K562 (cell line): ENCODE data around the gene SPEF1. TPM values are rescaled to one million over a fixed set of nuclear protein-coding genes. Genes with fewer than 3 reads are reported as not detected.

Source experiments
- CREM ChIP-seq: IDR thresholded peaks from 2 replicates; pipeline ENCODE4 v1.6.1; 2014; ENCODE audit warnings: antibody characterized with exemption, low read depth
- MXI1 ChIP-seq: IDR thresholded peaks from 2 replicates; pipeline ENCODE4 v1.6.1; 2011; ENCODE audit warnings: low read depth, mild to moderate bottlenecking, improper control_type of control experiment, low read length
- POLR2G ChIP-seq: fragments of 200-400 bp; formaldehyde crosslinking; IDR thresholded peaks from 2 replicates; pipeline ENCODE4 v1.6.1; 2017; ENCODE audit warnings: low read depth, mild to moderate bottlenecking, antibody characterized with exemption, low read length, moderate library complexity
- RB1 ChIP-seq: fragments of 450-650 bp; IDR thresholded peaks from 2 replicates; pipeline ENCODE4 v1.6.1; 2017; ENCODE audit warnings: low read depth, mild to moderate bottlenecking
- polyA plus RNA-seq, 8 experiments: library from polyadenylated mRNA; depleted of rRNA in 4 of 8; stranded (reverse) in 5 of 8; unstranded in 3 of 8; fragments of >200 nt; fragmentation: Nextera tagmentation in 2 of 8; fragmentation: Illumina TruSeq in 1 of 8; extraction: Ambion mirVana in 2 of 8; extraction: Trizol in 1 of 8; gene quantifications; 2 replicates each; pipeline versions ENCODE4 v1.2.1 to v1.2.3, GENCODE V29; 2011 to 2014; ENCODE audit warnings: inconsistent platforms in 1 of 8, missing spikeins in 1 of 8
- total RNA-seq, 7 experiments: library from RNA; depleted of rRNA in 6 of 7; stranded (reverse); fragments of >200 nt in 6 of 7; fragmentation: Illumina TruSeq in 2 of 7; extraction: Trizol in 2 of 7; gene quantifications; 2 replicates each; pipeline versions ENCODE4 v1.2.1 to v1.2.3, GENCODE V29; 2011 to 2021; ENCODE audit warnings: low replicate concordance in 1 of 7
- TF ChIP-seq, protein P1 (sequence below): fragments of 450-650 bp; IDR thresholded peaks from 2 replicates; pipeline ENCODE4 v1.6.1; 2017; ENCODE audit warnings: antibody characterized with exemption, mild to moderate bottlenecking
- TF ChIP-seq, protein P2 (sequence below): fragments of 200-600 bp; sonication (generic); IDR thresholded peaks from one replicate; pipeline ENCODE4 v1.6.1; 2012; ENCODE audit warnings: mild to moderate bottlenecking, low read depth, low read length, inconsistent platforms
- TF ChIP-seq, protein P3 (sequence below): fragments of 450-650 bp; IDR thresholded peaks from 2 replicates; pipeline ENCODE4 v1.6.1; 2017; ENCODE audit warnings: antibody characterized with exemption

Gene SPEF1
- total and polyA plus RNA-seq, 9 of the 15 experiments (the other 6 are each of a cell fraction or from before 2014, with no cell fraction given), result not detected

DNA sequence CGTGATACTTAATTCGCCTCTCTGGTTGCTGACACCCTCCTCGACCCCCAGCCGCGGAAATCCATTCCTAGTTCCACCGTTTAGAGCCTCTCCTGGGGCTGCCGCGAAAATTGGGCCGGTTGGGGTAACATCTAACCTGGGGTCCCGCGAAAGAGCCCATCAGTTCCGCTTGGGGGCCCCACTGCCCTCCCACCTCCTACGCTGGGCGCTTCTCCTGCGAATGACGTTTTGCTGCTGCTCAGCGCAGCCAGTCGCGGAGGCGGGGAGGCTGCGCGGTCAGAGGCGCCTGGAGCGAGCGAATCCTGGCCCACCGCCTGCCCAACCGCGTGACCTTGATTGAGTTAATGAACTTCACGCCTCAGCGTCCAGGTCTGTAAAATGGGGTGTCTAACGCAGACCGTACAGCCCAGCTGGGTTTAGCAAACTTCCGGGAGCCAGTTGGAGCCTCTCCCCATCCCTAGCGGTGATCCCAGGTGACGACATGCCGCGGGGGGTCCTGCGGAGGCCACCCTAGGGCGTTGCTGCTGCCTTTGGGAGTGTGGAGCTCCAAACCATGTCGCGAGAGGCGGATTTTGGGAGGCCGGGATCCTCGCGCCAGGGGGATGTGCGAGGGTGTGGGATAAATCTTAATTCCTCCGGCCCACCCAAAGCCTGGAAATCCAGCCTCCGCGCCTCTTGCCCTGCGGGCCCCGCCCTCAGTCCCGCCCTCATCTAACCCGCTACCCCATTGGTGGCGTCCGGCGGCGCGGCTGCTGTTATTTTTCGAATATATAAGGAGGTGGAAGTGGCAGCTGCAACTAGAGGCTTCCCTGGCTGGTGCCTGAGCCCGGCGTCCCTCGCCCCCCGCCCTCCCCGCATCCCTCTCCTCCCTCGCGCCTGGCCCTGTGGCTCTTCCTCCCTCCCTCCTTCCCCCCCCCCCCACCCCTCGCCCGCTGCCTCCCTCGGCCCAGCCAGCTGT lies 14.5 kb upstream of the SPEF1 start, which contains the start of gene CDC25B (continued):
- TF ChIP-seq, protein P1, sequence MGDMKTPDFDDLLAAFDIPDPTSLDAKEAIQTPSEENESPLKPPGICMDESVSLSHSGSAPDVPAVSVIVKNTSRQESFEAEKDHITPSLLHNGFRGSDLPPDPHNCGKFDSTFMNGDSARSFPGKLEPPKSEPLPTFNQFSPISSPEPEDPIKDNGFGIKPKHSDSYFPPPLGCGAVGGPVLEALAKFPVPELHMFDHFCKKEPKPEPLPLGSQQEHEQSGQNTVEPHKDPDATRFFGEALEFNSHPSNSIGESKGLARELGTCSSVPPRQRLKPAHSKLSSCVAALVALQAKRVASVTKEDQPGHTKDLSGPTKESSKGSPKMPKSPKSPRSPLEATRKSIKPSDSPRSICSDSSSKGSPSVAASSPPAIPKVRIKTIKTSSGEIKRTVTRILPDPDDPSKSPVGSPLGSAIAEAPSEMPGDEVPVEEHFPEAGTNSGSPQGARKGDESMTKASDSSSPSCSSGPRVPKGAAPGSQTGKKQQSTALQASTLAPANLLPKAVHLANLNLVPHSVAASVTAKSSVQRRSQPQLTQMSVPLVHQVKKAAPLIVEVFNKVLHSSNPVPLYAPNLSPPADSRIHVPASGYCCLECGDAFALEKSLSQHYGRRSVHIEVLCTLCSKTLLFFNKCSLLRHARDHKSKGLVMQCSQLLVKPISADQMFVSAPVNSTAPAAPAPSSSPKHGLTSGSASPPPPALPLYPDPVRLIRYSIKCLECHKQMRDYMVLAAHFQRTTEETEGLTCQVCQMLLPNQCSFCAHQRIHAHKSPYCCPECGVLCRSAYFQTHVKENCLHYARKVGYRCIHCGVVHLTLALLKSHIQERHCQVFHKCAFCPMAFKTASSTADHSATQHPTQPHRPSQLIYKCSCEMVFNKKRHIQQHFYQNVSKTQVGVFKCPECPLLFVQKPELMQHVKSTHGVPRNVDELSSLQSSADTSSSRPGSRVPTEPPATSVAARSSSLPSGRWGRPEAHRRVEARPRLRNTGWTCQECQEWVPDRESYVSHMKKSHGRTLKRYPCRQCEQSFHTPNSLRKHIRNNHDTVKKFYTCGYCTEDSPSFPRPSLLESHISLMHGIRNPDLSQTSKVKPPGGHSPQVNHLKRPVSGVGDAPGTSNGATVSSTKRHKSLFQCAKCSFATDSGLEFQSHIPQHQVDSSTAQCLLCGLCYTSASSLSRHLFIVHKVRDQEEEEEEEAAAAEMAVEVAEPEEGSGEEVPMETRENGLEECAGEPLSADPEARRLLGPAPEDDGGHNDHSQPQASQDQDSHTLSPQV, result peak; percentile 51; the same call in 1 of the 2 replicates
- peak; percentile 67; the same call in 1 of the 2 replicates for TF ChIP-seq RB1
- TF ChIP-seq POLR2G, result peak; percentile 76
- TF ChIP-seq, protein P2, sequence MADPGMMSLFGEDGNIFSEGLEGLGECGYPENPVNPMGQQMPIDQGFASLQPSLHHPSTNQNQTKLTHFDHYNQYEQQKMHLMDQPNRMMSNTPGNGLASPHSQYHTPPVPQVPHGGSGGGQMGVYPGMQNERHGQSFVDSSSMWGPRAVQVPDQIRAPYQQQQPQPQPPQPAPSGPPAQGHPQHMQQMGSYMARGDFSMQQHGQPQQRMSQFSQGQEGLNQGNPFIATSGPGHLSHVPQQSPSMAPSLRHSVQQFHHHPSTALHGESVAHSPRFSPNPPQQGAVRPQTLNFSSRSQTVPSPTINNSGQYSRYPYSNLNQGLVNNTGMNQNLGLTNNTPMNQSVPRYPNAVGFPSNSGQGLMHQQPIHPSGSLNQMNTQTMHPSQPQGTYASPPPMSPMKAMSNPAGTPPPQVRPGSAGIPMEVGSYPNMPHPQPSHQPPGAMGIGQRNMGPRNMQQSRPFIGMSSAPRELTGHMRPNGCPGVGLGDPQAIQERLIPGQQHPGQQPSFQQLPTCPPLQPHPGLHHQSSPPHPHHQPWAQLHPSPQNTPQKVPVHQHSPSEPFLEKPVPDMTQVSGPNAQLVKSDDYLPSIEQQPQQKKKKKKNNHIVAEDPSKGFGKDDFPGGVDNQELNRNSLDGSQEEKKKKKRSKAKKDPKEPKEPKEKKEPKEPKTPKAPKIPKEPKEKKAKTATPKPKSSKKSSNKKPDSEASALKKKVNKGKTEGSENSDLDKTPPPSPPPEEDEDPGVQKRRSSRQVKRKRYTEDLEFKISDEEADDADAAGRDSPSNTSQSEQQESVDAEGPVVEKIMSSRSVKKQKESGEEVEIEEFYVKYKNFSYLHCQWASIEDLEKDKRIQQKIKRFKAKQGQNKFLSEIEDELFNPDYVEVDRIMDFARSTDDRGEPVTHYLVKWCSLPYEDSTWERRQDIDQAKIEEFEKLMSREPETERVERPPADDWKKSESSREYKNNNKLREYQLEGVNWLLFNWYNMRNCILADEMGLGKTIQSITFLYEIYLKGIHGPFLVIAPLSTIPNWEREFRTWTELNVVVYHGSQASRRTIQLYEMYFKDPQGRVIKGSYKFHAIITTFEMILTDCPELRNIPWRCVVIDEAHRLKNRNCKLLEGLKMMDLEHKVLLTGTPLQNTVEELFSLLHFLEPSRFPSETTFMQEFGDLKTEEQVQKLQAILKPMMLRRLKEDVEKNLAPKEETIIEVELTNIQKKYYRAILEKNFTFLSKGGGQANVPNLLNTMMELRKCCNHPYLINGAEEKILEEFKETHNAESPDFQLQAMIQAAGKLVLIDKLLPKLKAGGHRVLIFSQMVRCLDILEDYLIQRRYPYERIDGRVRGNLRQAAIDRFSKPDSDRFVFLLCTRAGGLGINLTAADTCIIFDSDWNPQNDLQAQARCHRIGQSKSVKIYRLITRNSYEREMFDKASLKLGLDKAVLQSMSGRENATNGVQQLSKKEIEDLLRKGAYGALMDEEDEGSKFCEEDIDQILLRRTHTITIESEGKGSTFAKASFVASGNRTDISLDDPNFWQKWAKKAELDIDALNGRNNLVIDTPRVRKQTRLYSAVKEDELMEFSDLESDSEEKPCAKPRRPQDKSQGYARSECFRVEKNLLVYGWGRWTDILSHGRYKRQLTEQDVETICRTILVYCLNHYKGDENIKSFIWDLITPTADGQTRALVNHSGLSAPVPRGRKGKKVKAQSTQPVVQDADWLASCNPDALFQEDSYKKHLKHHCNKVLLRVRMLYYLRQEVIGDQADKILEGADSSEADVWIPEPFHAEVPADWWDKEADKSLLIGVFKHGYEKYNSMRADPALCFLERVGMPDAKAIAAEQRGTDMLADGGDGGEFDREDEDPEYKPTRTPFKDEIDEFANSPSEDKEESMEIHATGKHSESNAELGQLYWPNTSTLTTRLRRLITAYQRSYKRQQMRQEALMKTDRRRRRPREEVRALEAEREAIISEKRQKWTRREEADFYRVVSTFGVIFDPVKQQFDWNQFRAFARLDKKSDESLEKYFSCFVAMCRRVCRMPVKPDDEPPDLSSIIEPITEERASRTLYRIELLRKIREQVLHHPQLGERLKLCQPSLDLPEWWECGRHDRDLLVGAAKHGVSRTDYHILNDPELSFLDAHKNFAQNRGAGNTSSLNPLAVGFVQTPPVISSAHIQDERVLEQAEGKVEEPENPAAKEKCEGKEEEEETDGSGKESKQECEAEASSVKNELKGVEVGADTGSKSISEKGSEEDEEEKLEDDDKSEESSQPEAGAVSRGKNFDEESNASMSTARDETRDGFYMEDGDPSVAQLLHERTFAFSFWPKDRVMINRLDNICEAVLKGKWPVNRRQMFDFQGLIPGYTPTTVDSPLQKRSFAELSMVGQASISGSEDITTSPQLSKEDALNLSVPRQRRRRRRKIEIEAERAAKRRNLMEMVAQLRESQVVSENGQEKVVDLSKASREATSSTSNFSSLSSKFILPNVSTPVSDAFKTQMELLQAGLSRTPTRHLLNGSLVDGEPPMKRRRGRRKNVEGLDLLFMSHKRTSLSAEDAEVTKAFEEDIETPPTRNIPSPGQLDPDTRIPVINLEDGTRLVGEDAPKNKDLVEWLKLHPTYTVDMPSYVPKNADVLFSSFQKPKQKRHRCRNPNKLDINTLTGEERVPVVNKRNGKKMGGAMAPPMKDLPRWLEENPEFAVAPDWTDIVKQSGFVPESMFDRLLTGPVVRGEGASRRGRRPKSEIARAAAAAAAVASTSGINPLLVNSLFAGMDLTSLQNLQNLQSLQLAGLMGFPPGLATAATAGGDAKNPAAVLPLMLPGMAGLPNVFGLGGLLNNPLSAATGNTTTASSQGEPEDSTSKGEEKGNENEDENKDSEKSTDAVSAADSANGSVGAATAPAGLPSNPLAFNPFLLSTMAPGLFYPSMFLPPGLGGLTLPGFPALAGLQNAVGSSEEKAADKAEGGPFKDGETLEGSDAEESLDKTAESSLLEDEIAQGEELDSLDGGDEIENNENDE, result no peak
- TF ChIP-seq, protein P3, sequence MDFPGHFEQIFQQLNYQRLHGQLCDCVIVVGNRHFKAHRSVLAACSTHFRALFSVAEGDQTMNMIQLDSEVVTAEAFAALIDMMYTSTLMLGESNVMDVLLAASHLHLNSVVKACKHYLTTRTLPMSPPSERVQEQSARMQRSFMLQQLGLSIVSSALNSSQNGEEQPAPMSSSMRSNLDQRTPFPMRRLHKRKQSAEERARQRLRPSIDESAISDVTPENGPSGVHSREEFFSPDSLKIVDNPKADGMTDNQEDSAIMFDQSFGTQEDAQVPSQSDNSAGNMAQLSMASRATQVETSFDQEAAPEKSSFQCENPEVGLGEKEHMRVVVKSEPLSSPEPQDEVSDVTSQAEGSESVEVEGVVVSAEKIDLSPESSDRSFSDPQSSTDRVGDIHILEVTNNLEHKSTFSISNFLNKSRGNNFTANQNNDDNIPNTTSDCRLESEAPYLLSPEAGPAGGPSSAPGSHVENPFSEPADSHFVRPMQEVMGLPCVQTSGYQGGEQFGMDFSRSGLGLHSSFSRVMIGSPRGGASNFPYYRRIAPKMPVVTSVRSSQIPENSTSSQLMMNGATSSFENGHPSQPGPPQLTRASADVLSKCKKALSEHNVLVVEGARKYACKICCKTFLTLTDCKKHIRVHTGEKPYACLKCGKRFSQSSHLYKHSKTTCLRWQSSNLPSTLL, result no peak
- TF ChIP-seq CREM, result peak; percentile 64
- TF ChIP-seq MXI1, result no peak
